ENCODE results near the gene PHF19.

PHF19 gene

GRCh38 chr9:120818595-120818994, 58.4 kb downstream of the PHF19 start:
- H3K4me3 ChIP-seq (ENCODE audit: low read depth, low read length), result no peak overlapping the region

- no peak overlapping the region for H3K4me3 ChIP-seq (ENCODE audit: low read depth, low read length)
Observed at GRCh38 chr9:120815075-120815474, 61.9 kb downstream of the PHF19 start.

GRCh38 chr9:120808931-120809330, 68.1 kb downstream of the PHF19 start:
- H3K4me3 ChIP-seq (ENCODE audit: low read depth, low read length), result no peak overlapping the region

GRCh38 chr9:120807607-120808379, 69.2 kb downstream of the PHF19 start:
- H3K4me3 ChIP-seq (ENCODE audit: low read depth, low read length), result no peak overlapping the region

All from iPS-11a (cell line).